Activated T-cell treated with anti-CD3 and anti-CD28 coated beads, Interleukin-2, amount 50 U/mL, for 48 hours (primary cell): ENCODE results near the gene TSBP1.
"Not testable (repeated sequence)": the region's sequence is repeated elsewhere in the genome, so short reads cannot be mapped to it uniquely, and the experiment has no call there.

ENCODE experiments used
- DNase-seq, 2 experiments: peaks; one replicate each; pipeline ENCODE4 v3.0.0-alpha.2; 2020

TSBP1 gene

GRCh38 chr6:32271429-32271828 lies 100.3 kb downstream of the TSBP1 start:
- no peak for DNase-seq

GRCh38 chr6:32268459-32268858 lies 103.2 kb downstream of the TSBP1 start:
- not testable (repeated sequence) for DNase-seq

GRCh38 chr6:32267035-32267434 lies 104.7 kb downstream of the TSBP1 start:
- DNase-seq = no peak

- not testable (repeated sequence) for DNase-seq
Measured at GRCh38 chr6:32257262-32257661, 114.4 kb downstream of the TSBP1 start.

DNA sequence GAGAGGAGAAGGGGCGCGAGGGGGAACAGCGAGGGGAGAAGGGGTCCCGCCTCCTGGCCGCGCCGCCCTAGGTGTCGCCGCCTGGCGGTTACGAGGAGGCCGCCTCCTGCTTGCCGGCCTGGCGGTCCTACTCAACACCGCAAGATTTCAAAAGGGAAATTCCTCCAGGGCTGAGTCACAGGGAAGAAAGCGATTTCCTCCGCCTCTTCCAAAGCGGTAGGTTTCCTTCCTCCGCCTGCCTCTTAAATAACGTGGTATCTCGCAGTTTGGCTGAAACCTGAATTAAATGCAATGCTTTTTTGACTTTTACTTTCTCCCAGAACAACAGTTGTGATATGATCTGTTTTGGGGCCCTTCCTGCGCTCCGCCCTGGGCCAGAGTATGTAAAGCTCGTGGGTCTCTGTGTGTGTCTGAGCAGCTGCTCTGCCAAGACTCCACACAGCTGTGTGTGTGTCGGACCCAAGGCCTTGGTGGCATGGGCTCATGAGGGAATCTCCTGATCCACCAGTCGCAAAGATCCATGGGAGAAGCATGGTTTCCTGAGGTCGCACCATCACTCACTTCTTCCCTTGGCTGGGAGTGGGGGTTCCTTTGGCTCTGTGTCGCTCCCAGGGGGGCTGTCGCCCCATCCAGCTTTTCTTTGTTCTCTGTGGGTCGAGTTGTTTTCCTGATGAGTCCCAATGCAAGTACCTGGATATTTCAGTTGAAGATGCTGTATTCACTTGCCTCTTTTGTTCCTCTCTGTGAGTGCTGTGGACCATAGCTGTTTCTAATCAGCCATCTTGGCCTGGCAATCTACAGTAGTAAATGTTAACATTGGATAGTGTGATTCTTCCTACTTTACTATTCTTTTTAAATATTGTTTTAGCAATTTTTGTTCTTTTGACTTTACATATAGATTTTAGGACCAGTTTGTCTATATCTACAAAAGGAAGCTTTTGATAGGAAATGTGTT lies 116.2 kb downstream of the TSBP1 start:
- DNase-seq = peak; percentile 66 to 78

- DNase-seq = no peak
Measured at GRCh38 chr6:32254761-32255198, 116.9 kb downstream of the TSBP1 start.

- DNase-seq = no peak
Measured at GRCh38 chr6:32252331-32253009, 119.2 kb downstream of the TSBP1 start.

DNA sequence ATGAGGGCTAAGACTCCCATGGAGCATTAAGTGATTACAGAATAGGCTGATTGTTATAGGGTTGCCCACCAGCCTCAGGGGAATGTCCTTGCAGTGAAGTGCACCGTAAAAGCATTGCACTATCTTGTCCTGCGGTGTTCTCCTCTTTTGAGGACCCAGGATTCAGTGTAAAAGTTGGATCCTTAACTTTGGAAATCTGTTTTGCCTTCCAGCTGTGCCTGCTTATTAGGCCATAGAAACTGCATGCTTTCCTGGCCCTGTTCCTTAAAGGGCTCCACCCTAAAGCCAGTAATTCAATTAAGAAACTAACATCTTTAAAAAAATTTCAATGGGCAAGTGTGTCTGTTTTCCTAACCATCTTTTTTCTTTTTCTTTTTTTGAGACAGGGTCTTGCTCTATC lies 122.4 kb downstream of the TSBP1 start:
- DNase-seq = no peak

GRCh38 chr6:32247401-32247800 lies 124.3 kb downstream of the TSBP1 start:
- no peak for DNase-seq

DNA sequence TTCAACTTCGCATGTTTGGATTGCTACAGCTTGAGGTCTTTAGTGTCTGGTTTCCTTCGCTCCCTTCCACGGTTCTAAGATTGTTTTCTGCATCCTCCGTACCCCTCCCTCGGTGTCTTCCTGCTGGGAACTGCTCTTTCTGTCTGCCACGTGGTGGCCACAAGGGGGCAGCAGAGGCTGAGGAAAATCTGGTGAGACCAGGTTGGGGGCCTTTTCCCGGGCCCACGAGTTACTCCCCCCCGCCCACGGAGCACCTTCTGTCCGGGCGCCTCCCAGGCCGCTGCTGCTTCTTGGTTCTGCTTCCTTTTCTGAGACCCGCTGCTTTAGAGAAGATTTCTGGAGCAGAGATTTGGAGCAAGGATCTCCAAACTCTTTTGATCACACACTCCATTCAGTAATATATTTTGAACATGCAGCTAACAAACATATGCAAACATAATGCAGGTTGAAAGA lies 126.7 kb downstream of the TSBP1 start:
- DNase-seq = peak; percentile 78 to 81

GRCh38 chr6:32244270-32244669 lies 127.4 kb downstream of the TSBP1 start:
- DNase-seq = no peak
